Measurements from ENCODE around the gene SPATA6L. TPM values are rescaled to one million over a fixed set of nuclear protein-coding genes. Genes with fewer than 3 reads are reported as not detected.
"Not testable (repeated sequence)": the region's sequence is repeated elsewhere in the genome, so short reads cannot be mapped to it uniquely, and the experiment has no call there.

SPATA6L gene
- total and polyA plus RNA-seq, 11 donors = 0.14 to 2.1 (median 0.55) TPM; not detected in 1

- TF ChIP-seq POLR2A (IDR thresholded peaks at IDR 0.05) (no peak), CTCF (IDR thresholded peaks at IDR 0.05) (no peak)
- Histone ChIP-seq H3K4me1 (peaks cover 0 to 44% (median 32%) of the 10 kb centered on the region in 12 donors), H3K9me3 (no peaks in the 10 kb centered on the region), H3K27ac (peak overlapping the region in 2 of 12 donors; percentile 68 to 81), H3K27me3 (no peaks in the 10 kb centered on the region), H3K4me3 (peak overlapping the region in 2 of 12 donors; percentile 76 to 85), H3K36me3 (no peaks in the 10 kb centered on the region)
- DNase-seq (no peak), ATAC-seq (no peak)
- intact Hi-C loops (cut with DNase I) = loop anchor here in 4 of 10 donors (5.0 to 10.0 kb wide), 3 partner anchors 81 to 774 kb away; partner anchors contain the start of genes AK3 (in 3 of the 4), JAK2 (in 1 of the 4) and PLGRKT (in 1 of the 4)
- WGBS, 4 donors = 90 to 96% (median 93%) methylated on average over 1 of the region's 1 CpG
Measured at GRCh38 chr9:4661165-4661564, 5.1 kb downstream of the SPATA6L start.

- DNase-seq, H3K4me3 ChIP-seq, H3K9me3 ChIP-seq, H3K36me3 ChIP-seq, H3K27ac ChIP-seq, H3K27me3 ChIP-seq, ATAC-seq: not testable (repeated sequence)
- peaks cover 0 to 41% (median 30%) of the 10 kb centered on the region in 12 donors for H3K4me1 ChIP-seq
- 90 to 98% (median 93%) methylated on average over 4 to 5 of the region's 5 CpGs for WGBS, 4 donors
- intact Hi-C loops (cut with DNase I) = loop anchor here in 4 of 10 donors (5.0 to 10.0 kb wide), 3 partner anchors 82 to 774 kb away; partner anchors contain the start of genes AK3 (in 3 of the 4), JAK2 (in 1 of the 4) and PLGRKT (in 1 of the 4)
Measured at GRCh38 chr9:4660665-4661064, 5.6 kb downstream of the SPATA6L start.

GRCh38 chr9:4657426-4658159 is 8.7 kb downstream of the SPATA6L start:
- Histone ChIP-seq H3K9me3 (no peaks in the 10 kb centered on the region), H3K4me1 (peaks cover 0 to 10% (median 7%) of the 10 kb centered on the region in 12 donors), H3K27ac (no peak overlapping the region), H3K27me3 (no peaks in the 10 kb centered on the region), H3K36me3 (no peaks in the 10 kb centered on the region), H3K4me3 (no peak overlapping the region)
- ATAC-seq (no peak), DNase-seq (no peak)
- TF ChIP-seq POLR2A (IDR thresholded peaks at IDR 0.05) = no peak
- TF ChIP-seq CTCF (IDR thresholded peaks at IDR 0.05) = no peak
- WGBS, 4 donors = 92 to 99% (median 96%) methylated on average over 4 of the region's 4 CpGs
- intact Hi-C loops (cut with DNase I) = loop anchor here in 1 of 10 donors (10.0 kb wide), 1 partner anchor 63 kb away; no protein-coding TSS in a partner anchor

- ATAC-seq (no peak), DNase-seq (no peak)
- H3K4me3 ChIP-seq = no peak overlapping the region
- no peak overlapping the region for H3K27ac ChIP-seq
- no peak for TF ChIP-seq CTCF (IDR thresholded peaks at IDR 0.05)
- no peak for TF ChIP-seq POLR2A (IDR thresholded peaks at IDR 0.05)
- intact Hi-C loops (cut with DNase I) = loop anchor here in 1 of 10 donors (10.0 kb wide), 1 partner anchor 62 kb away; no protein-coding TSS in a partner anchor
- no peaks in the 10 kb centered on the region for H3K36me3 ChIP-seq
- 64 to 98% (median 83%) methylated on average over 3 of the region's 3 CpGs for WGBS, 4 donors
- no peaks in the 10 kb centered on the region for H3K27me3 ChIP-seq
- H3K4me1 ChIP-seq = peaks cover 0 to 7% (median 2%) of the 10 kb centered on the region in 12 donors
- no peaks in the 10 kb centered on the region for H3K9me3 ChIP-seq
Measured at GRCh38 chr9:4656621-4657020, 9.7 kb downstream of the SPATA6L start.

- H3K27me3 ChIP-seq, H3K36me3 ChIP-seq, DNase-seq, ATAC-seq, H3K27ac ChIP-seq, H3K9me3 ChIP-seq, H3K4me1 ChIP-seq, H3K4me3 ChIP-seq: not testable (repeated sequence)
- intact Hi-C loops (cut with DNase I) = loop anchor here in 1 of 10 donors (10.0 kb wide), 1 partner anchor 61 kb away; no protein-coding TSS in a partner anchor
- 85 to 91% (median 88%) methylated on average over 3 of the region's 3 CpGs for WGBS, 4 donors
Measured at GRCh38 chr9:4656196-4656595, 10.1 kb downstream of the SPATA6L start.
